B cell (primary cell): Measurements from ENCODE around the gene PLA2R1. TPM values are rescaled to one million over a fixed set of nuclear protein-coding genes. Genes with fewer than 3 reads are reported as not detected.

Experiments
- ATAC-seq: fragments of 200-7000 bp; cut with Tn5 transposase; one replicate; pipeline ENCODE4 v1.10.0; 2021; ENCODE audit warnings: low read depth, mild to moderate bottlenecking, moderate number of reproducible peaks, moderate library complexity
- CTCF ChIA-PET: fragments of 350-600 bp; sonication (Branson Sonifier 250); formaldehyde crosslinking; loops from one replicate; lab custom pipeline; 2021; ENCODE audit warnings: antibody characterized with exemption, inconsistent platforms; lab: Charles Lee
- POLR2A ChIA-PET: fragments of 350-600 bp; sonication (Branson Sonifier 250); formaldehyde crosslinking; loops from one replicate; lab custom pipeline; 2021; ENCODE audit warnings: antibody characterized with exemption; lab: Charles Lee
- DNase-seq: peaks from one replicate; pipeline ENCODE4 v3.0.0; 2013
- H2AFZ ChIP-seq: 2 replicates; pipeline ENCODE4 v1.6.1; 2012; ENCODE audit warnings: mild to moderate bottlenecking, low read depth, low read length; ENCODE audit not compliant: insufficient read depth, poor library complexity, severe bottlenecking
- H3K27ac ChIP-seq, 2 donors: 1 replicate in 1 of 2; 2 replicates in 1 of 2; pipeline ENCODE4 v1.5.1; 2012 to 2013; ENCODE audit warnings: low read length in 2 of 2, mild to moderate bottlenecking in 2 of 2, moderate library complexity in 1 of 2
- H3K27me3 ChIP-seq, 4 experiments: fragments of 200-600 bp in 1 of 4; sonication (generic) in 1 of 4; replicated peaks in 1 of 4; 1 replicate in 2 of 4; 2 replicates in 2 of 4; pipeline versions ENCODE4 v1.6.1 to v1.7.0; 2013 to 2016; ENCODE audit warnings: low read length in 3 of 4, mild to moderate bottlenecking in 2 of 4, mixed read lengths in 1 of 4, moderate library complexity in 1 of 4; ENCODE audit not compliant: insufficient read depth in 4 of 4, control insufficient read depth in 3 of 4; ENCODE audit errors: control extremely low read depth in 1 of 4
- H3K36me3 ChIP-seq, 2 experiments: replicated peaks in 1 of 2; 1 replicate in 1 of 2; 2 replicates in 1 of 2; pipeline versions ENCODE4 v1.6.1 to v1.7.1; 2013; ENCODE audit warnings: low read length in 1 of 2; ENCODE audit not compliant: insufficient read depth in 2 of 2, control insufficient read depth in 1 of 2; ENCODE audit errors: control extremely low read depth in 1 of 2, extremely low read depth in 1 of 2
- H3K4me1 ChIP-seq, 2 donors: fragments of 200-600 bp in 1 of 2; sonication (generic) in 1 of 2; 1 replicate in 1 of 2; 2 replicates in 1 of 2; pipeline versions ENCODE4 v1.5.1 to v1.6.1; 2013 to 2017; ENCODE audit warnings: low read length in 2 of 2; ENCODE audit not compliant: control insufficient read depth in 2 of 2, insufficient read depth in 2 of 2
- H3K4me2 ChIP-seq: replicated peaks from 2 replicates; pipeline ENCODE3; 2012; ENCODE audit warnings: mild to moderate bottlenecking, low read depth, low read length; ENCODE audit not compliant: poor library complexity, severe bottlenecking
- H3K4me3 ChIP-seq, 5 experiments: fragments of 200-600 bp in 1 of 5; sonication (generic) in 1 of 5; 1 replicate in 3 of 5; 2 replicates in 2 of 5; pipeline versions ENCODE4 v1.5.1 to v1.7.0; 2011 to 2016; ENCODE audit warnings: low read length in 4 of 5, mild to moderate bottlenecking in 4 of 5, low read depth in 2 of 5, control low read depth in 1 of 5, moderate library complexity in 1 of 5; ENCODE audit not compliant: insufficient read depth in 1 of 5; ENCODE audit errors: control extremely low read depth in 1 of 5, extremely low read depth in 1 of 5
- H3K79me2 ChIP-seq: fragments of 200-600 bp; sonication (generic); one replicate; pipeline ENCODE4 v1.6.0; 2016; ENCODE audit warnings: low read length; ENCODE audit not compliant: control insufficient read depth, insufficient read depth
- H3K9ac ChIP-seq: fragments of 200-600 bp; sonication (generic); 2 replicates; pipeline ENCODE4 v1.6.1; 2017; ENCODE audit warnings: mild to moderate bottlenecking, low read length, moderate library complexity
- H3K9me3 ChIP-seq, 3 donors: one replicate each; pipeline versions ENCODE4 v1.6.1 to v1.7.1; 2013; ENCODE audit warnings: low read length in 2 of 3; ENCODE audit not compliant: control insufficient read depth in 2 of 3, insufficient read depth in 1 of 3; ENCODE audit errors: control extremely low read depth in 1 of 3
- H4K20me1 ChIP-seq: 2 replicates; pipeline ENCODE4 v1.6.0; 2012; ENCODE audit warnings: mild to moderate bottlenecking, low read length; ENCODE audit not compliant: insufficient read depth, control insufficient read depth, poor library complexity, severe bottlenecking
- H3K27ac Mint-ChIP-seq: one replicate; pipeline ENCODE4 v1.8.0; 2021; ENCODE audit warnings: mixed read lengths
- H3K27me3 Mint-ChIP-seq: one replicate; pipeline ENCODE4 v1.8.0; 2021; ENCODE audit warnings: mixed read lengths
- H3K4me1 Mint-ChIP-seq: one replicate; pipeline ENCODE4 v1.8.0; 2021; ENCODE audit warnings: mixed read lengths
- H3K4me3 Mint-ChIP-seq: one replicate; pipeline ENCODE4 v1.8.0; 2021; ENCODE audit warnings: mixed read lengths
- H3K9me3 Mint-ChIP-seq: one replicate; pipeline ENCODE4 v1.8.0; 2022; ENCODE audit warnings: mixed read lengths; ENCODE audit not compliant: insufficient read depth
- CTCF ChIP-seq: fragments of 200-600 bp; IDR thresholded peaks from one replicate; pipeline ENCODE4 v1.8.0; 2022; ENCODE audit warnings: antibody characterized with exemption, mild to moderate bottlenecking
- EZH2 ChIP-seq: IDR thresholded peaks from 2 replicates; pipeline ENCODE4 v1.6.1; 2012; ENCODE audit warnings: borderline replicate concordance, low read depth, mild to moderate bottlenecking, moderate library complexity, low read length; ENCODE audit not compliant: insufficient read depth, poor library complexity, severe bottlenecking
- WGBS: methylation state at CpG from one replicate; pipeline ENCODE4 v1.1.5; 2013; ENCODE audit warnings: missing lambda C conversion rate; ENCODE audit not compliant: insufficient coverage; 5-methylcytosine and 5-hydroxymethylcytosine counted together
- intact Hi-C: fragments of 100-400 bp; cut with micrococcal nuclease; formaldehyde crosslinking; loops from one replicate; pipeline ENCODE4 v1.10.0; 2022
- polyA plus RNA-seq: library from polyadenylated mRNA; depleted of rRNA; stranded (reverse); fragments of >200 nt; gene quantifications from 2 replicates; pipeline ENCODE4 v1.2.3, GENCODE V29; 2012
- total RNA-seq, 2 donors: library from RNA; stranded (reverse); fragments of 120-200 nt in 1 of 2; gene quantifications; 1 replicate in 1 of 2; 2 replicates in 1 of 2; pipeline versions ENCODE4 v1.2.3 to v1.2.4, GENCODE V29; 2013 to 2022

The PLA2R1 gene
- total and polyA plus RNA-seq, 2 donors (not counting 1 experiment from before 2014, with no cell fraction given) = not detected

- ChIA-PET CTCF (interaction anchor here (2.3 kb wide), 1 partner anchor 12 kb away, joined by 9 read pairs; no protein-coding TSS in a partner anchor), POLR2A (no interaction called here)
- no peaks in the 10 kb centered on the region for H3K9me3 ChIP-seq
- no peaks in the 10 kb centered on the region for H3K79me2 ChIP-seq
- Mint-ChIP-seq H3K27me3 (no peaks in the 10 kb centered on the region), H3K4me3 (peak overlapping the region; percentile 60), H3K4me1 (peaks cover 33% of the 10 kb centered on the region), H3K27ac (peak overlapping the region; percentile 38), H3K9me3 (peaks cover 2% of the 10 kb centered on the region)
- peak overlapping the region; percentile 41 for H3K9ac ChIP-seq
- TF ChIP-seq CTCF = no peak
- no peak for TF ChIP-seq EZH2
- intact Hi-C loops = no loop called here
- H3K36me3 ChIP-seq = no peaks in the 10 kb centered on the region
- peak overlapping the region in 1 of 2 donors; percentile 51 for H3K27ac ChIP-seq
- H3K4me1 ChIP-seq = peaks cover 20 to 26% of the 10 kb centered on the region in 2 donors
- no peaks in the 10 kb centered on the region for H3K27me3 ChIP-seq
- H2AFZ ChIP-seq = peak overlapping the region; percentile 30
- peak overlapping the region; percentile 70 for H3K4me2 ChIP-seq
- ATAC-seq (peak; percentile 57), DNase-seq (peak; percentile 48)
- H4K20me1 ChIP-seq = no peaks in the 10 kb centered on the region
- WGBS = no CpG with 5 or more reads among the region's 2 CpGs
- peak overlapping the region in 3 of 5 experiments; percentile 25 to 37 (median 27) for H3K4me3 ChIP-seq
Measured at GRCh38 chr2:159933727-159934049, 128.7 kb downstream of the PLA2R1 start.

GRCh38 chr2:159933040-159933726 lies 129.2 kb downstream of the PLA2R1 start:
- Histone ChIP-seq H3K27ac (peak overlapping the region; percentile 16 to 51), H3K9me3 (no peaks in the 10 kb centered on the region), H3K4me1 (peaks cover 20 to 26% of the 10 kb centered on the region in 2 donors), H3K4me3 (peak overlapping the region in 3 of 5 experiments; percentile 25 to 37 (median 27)), H3K4me2 (peak overlapping the region; percentile 70), H3K27me3 (no peaks in the 10 kb centered on the region), H3K79me2 (no peaks in the 10 kb centered on the region), H3K36me3 (no peaks in the 10 kb centered on the region), H4K20me1 (no peaks in the 10 kb centered on the region), H3K9ac (peak overlapping the region; percentile 41), H2AFZ (peak overlapping the region; percentile 30)
- no peaks in the 10 kb centered on the region for H3K27me3 Mint-ChIP-seq
- H3K4me1 Mint-ChIP-seq = peaks cover 33% of the 10 kb centered on the region
- WGBS = no CpG with 5 or more reads among the region's 2 CpGs
- CTCF ChIA-PET = interaction anchor here (1.1 to 2.3 kb wide), 3 partner anchors 9 to 58 kb away, joined by 3 to 9 read pairs (median 3); no protein-coding TSS in a partner anchor
- no peak for ATAC-seq
- POLR2A ChIA-PET = no interaction called here
- H3K4me3 Mint-ChIP-seq = peak overlapping the region; percentile 60
- peak overlapping the region; percentile 38 for H3K27ac Mint-ChIP-seq
- no peak for DNase-seq
- peaks cover 2% of the 10 kb centered on the region for H3K9me3 Mint-ChIP-seq
- intact Hi-C loops = no loop called here
- TF ChIP-seq CTCF (no peak), EZH2 (no peak)
